ENCODE results near the gene NPAS4. TPM values are rescaled to one million over a fixed set of nuclear protein-coding genes. Genes with fewer than 3 reads are reported as not detected.
A peak's percentile ranks its signal among the peaks of the same experiment; 100 is the strongest.

Gene NPAS4
- total and polyA plus RNA-seq, 9 of the 15 experiments (the other 6 are each of a cell fraction or from before 2014, with no cell fraction given), result not detected

- TF ChIP-seq, protein P1, sequence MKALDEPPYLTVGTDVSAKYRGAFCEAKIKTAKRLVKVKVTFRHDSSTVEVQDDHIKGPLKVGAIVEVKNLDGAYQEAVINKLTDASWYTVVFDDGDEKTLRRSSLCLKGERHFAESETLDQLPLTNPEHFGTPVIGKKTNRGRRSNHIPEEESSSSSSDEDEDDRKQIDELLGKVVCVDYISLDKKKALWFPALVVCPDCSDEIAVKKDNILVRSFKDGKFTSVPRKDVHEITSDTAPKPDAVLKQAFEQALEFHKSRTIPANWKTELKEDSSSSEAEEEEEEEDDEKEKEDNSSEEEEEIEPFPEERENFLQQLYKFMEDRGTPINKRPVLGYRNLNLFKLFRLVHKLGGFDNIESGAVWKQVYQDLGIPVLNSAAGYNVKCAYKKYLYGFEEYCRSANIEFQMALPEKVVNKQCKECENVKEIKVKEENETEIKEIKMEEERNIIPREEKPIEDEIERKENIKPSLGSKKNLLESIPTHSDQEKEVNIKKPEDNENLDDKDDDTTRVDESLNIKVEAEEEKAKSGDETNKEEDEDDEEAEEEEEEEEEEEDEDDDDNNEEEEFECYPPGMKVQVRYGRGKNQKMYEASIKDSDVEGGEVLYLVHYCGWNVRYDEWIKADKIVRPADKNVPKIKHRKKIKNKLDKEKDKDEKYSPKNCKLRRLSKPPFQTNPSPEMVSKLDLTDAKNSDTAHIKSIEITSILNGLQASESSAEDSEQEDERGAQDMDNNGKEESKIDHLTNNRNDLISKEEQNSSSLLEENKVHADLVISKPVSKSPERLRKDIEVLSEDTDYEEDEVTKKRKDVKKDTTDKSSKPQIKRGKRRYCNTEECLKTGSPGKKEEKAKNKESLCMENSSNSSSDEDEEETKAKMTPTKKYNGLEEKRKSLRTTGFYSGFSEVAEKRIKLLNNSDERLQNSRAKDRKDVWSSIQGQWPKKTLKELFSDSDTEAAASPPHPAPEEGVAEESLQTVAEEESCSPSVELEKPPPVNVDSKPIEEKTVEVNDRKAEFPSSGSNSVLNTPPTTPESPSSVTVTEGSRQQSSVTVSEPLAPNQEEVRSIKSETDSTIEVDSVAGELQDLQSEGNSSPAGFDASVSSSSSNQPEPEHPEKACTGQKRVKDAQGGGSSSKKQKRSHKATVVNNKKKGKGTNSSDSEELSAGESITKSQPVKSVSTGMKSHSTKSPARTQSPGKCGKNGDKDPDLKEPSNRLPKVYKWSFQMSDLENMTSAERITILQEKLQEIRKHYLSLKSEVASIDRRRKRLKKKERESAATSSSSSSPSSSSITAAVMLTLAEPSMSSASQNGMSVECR (CRISPR knock-in tag; IDR thresholded peaks at IDR 0.05), result peak; percentile 100
- peak; percentile 100 for TF ChIP-seq IRF1 (CRISPR knock-in tag; IDR thresholded peaks at IDR 0.05; ENCODE audit: borderline replicate concordance)
- peak; percentile 92 for TF ChIP-seq MEF2D (tag; conservative IDR thresholded peaks at IDR 0.05; ENCODE audit: low read depth)
- TF ChIP-seq TAL1 (IDR thresholded peaks at IDR 0.05), result no peak
- peak; percentile 99 for TF ChIP-seq ZNF12 (CRISPR knock-in tag; IDR thresholded peaks at IDR 0.05)
- TF ChIP-seq FOXK1 (CRISPR knock-in tag; IDR thresholded peaks at IDR 0.05; ENCODE audit: borderline replicate concordance), result peak; percentile 100
- TF ChIP-seq ZBTB7A (IDR thresholded peaks at IDR 0.05; ENCODE audit: borderline replicate concordance, control insufficient read depth, low read depth, low read length), result peak; percentile 59; the same call in 1 of the 2 replicates
- TF ChIP-seq SRSF9 (IDR thresholded peaks at IDR 0.05; ENCODE audit: borderline replicate concordance, low read depth, low read length), result no peak
- peak; percentile 84 for TF ChIP-seq PPARD (CRISPR knock-in tag; IDR thresholded peaks at IDR 0.05)
- TF ChIP-seq PML (IDR thresholded peaks at IDR 0.05; ENCODE audit: low read length), result 0 out of 2 replicates have a peak, but pooled peaks have one; percentile 17
- no peak for TF ChIP-seq ZNF717 (CRISPR knock-in tag; IDR thresholded peaks at IDR 0.05)
- TF ChIP-seq TOE1 (IDR thresholded peaks at IDR 0.05; ENCODE audit: borderline replicate concordance), result peak; percentile 67; the same call in 1 of the 2 replicates
- peak; percentile 100 for TF ChIP-seq TOE1 (CRISPR knock-in tag; IDR thresholded peaks at IDR 0.05; ENCODE audit: borderline replicate concordance, low read depth)
- no peak for TF ChIP-seq HNRNPLL (IDR thresholded peaks at IDR 0.05; ENCODE audit: low read depth, low read length, poor library complexity, severe bottlenecking)
- peak in 1 of 2 experiments; percentile 100 for TF ChIP-seq AFF1 (IDR thresholded peaks at IDR 0.05; ENCODE audit: low read depth in 1 of 2, partially characterized antibody in 2 of 2)
- TF ChIP-seq CHD1 (IDR thresholded peaks at IDR 0.05; ENCODE audit: low read length), result no peak
These were observed 814 bp downstream of the NPAS4 start (continued) for GRCh38 chr11:66421492-66422205.
